WTC11 (cell line): ENCODE results near the gene ATP11A. TPM values are rescaled to one million over a fixed set of nuclear protein-coding genes. Genes with fewer than 3 reads are reported as not detected.
A peak's percentile ranks its signal among the peaks of the same experiment; 100 is the strongest.

Experiments used
- ATAC-seq: fragments of 200-7000 bp; cut with Tn5 transposase; 2 replicates; pipeline ENCODE4 v1.10.0; 2021; ENCODE audit warnings: mild to moderate bottlenecking, moderate library complexity
- CTCF ChIA-PET: fragments of 300-600 bp; sonication (Branson Sonifier 250); formaldehyde crosslinking; loops from one replicate; lab custom pipeline; 2021; ENCODE audit warnings: antibody characterized with exemption; lab: Charles Lee
- POLR2A ChIA-PET: fragments of 350-600 bp; sonication (Branson Sonifier 250); formaldehyde crosslinking; loops from one replicate; lab custom pipeline; 2021; ENCODE audit warnings: antibody characterized with exemption; lab: Charles Lee
- DNase-seq: peaks from one replicate; pipeline ENCODE4 v3.0.0; 2021; ENCODE audit warnings: low spot score
- H3K27ac Mint-ChIP-seq: 2 replicates; pipeline ENCODE4 v1.8.0; 2021; ENCODE audit warnings: mixed read lengths
- H3K27me3 Mint-ChIP-seq: 2 replicates; pipeline ENCODE4 v1.8.0; 2021; ENCODE audit warnings: low read depth, mild to moderate bottlenecking, moderate library complexity, mixed read lengths
- H3K36me3 Mint-ChIP-seq: 2 replicates; pipeline ENCODE4 v1.8.0; 2021; ENCODE audit warnings: mixed read lengths
- H3K4me1 Mint-ChIP-seq: 2 replicates; pipeline ENCODE4 v1.8.0; 2022; ENCODE audit warnings: mixed read lengths
- H3K4me3 Mint-ChIP-seq: 2 replicates; pipeline ENCODE4 v1.8.0; 2021; ENCODE audit warnings: mild to moderate bottlenecking, moderate library complexity, mixed read lengths
- H3K9me3 Mint-ChIP-seq: 2 replicates; pipeline ENCODE4 v1.8.0; 2021; ENCODE audit warnings: mixed read lengths
- CREB1 ChIP-seq: sonication (generic); formaldehyde crosslinking; IDR thresholded peaks from 2 replicates; pipeline ENCODE4 v1.8.0; 2023; ENCODE audit warnings: mild to moderate bottlenecking, missing genetic modification reagents
- FOXJ3 ChIP-seq: sonication (generic); formaldehyde crosslinking; IDR thresholded peaks from 2 replicates; pipeline ENCODE4 v1.9.0; 2021; ENCODE audit warnings: missing genetic modification reagents, mild to moderate bottlenecking, borderline replicate concordance
- GABPB1 ChIP-seq: sonication (generic); formaldehyde crosslinking; IDR thresholded peaks from 2 replicates; pipeline ENCODE4 v1.8.1; 2023; ENCODE audit warnings: mild to moderate bottlenecking, missing genetic modification reagents
- GRHL2 ChIP-seq: fragments of 250-450 bp; sonication (Bioruptor Pico); IDR thresholded peaks from 2 replicates; pipeline ENCODE4 v1.8.0; 2022; ENCODE audit warnings: mild to moderate bottlenecking, moderate library complexity; ENCODE audit not compliant: insufficient replicate concordance, severe bottlenecking
- RELA ChIP-seq: sonication (generic); formaldehyde crosslinking; IDR thresholded peaks from 2 replicates; pipeline ENCODE4 v1.8.1; 2022; ENCODE audit warnings: missing genetic modification reagents, mild to moderate bottlenecking, borderline replicate concordance
- TP53 ChIP-seq: sonication (generic); formaldehyde crosslinking; IDR thresholded peaks from 2 replicates; pipeline ENCODE4 v1.8.1; 2023; ENCODE audit warnings: mild to moderate bottlenecking, missing genetic modification reagents
- ZNF121 ChIP-seq: sonication (generic); formaldehyde crosslinking; IDR thresholded peaks from 2 replicates; pipeline ENCODE4 v1.8.0; 2023; ENCODE audit warnings: missing genetic modification reagents
- total RNA-seq: library from RNA; stranded (reverse); gene quantifications from 3 replicates; pipeline ENCODE4 v1.2.3, GENCODE V29; 2021
- TF ChIP-seq, protein P1 (sequence below): sonication (generic); formaldehyde crosslinking; IDR thresholded peaks from 2 replicates; pipeline ENCODE4 v1.8.0; 2023; ENCODE audit warnings: missing genetic modification reagents, mild to moderate bottlenecking, borderline replicate concordance
- TF ChIP-seq, protein P2 (sequence below): sonication (generic); formaldehyde crosslinking; IDR thresholded peaks from 2 replicates; pipeline ENCODE4 v1.8.0; 2022; ENCODE audit warnings: missing genetic modification reagents
- TF ChIP-seq, protein P3 (sequence below): sonication (generic); formaldehyde crosslinking; conservative IDR thresholded peaks from 2 replicates; pipeline ENCODE4 v1.8.1; 2022; ENCODE audit warnings: mild to moderate bottlenecking, missing genetic modification reagents
- TF ChIP-seq, protein P4 (sequence below): sonication (generic); formaldehyde crosslinking; IDR thresholded peaks from 2 replicates; pipeline ENCODE4 v1.8.1; 2023; ENCODE audit warnings: mild to moderate bottlenecking, missing genetic modification reagents
- TF ChIP-seq, protein P5 (sequence below): sonication (generic); formaldehyde crosslinking; conservative IDR thresholded peaks from 2 replicates; pipeline ENCODE4 v1.8.1; 2023; ENCODE audit warnings: mild to moderate bottlenecking, low read depth, missing genetic modification reagents, moderate library complexity
- TF ChIP-seq, protein P6 (sequence below): sonication (generic); formaldehyde crosslinking; IDR thresholded peaks from 2 replicates; pipeline ENCODE4 v1.8.1; 2022; ENCODE audit warnings: low read depth, mild to moderate bottlenecking, moderate library complexity, missing genetic modification reagents, borderline replicate concordance
- TF ChIP-seq, protein P7 (sequence below): fragments of 250-450 bp; sonication (Bioruptor Pico); IDR thresholded peaks from 2 replicates; pipeline ENCODE4 v1.9.0; 2021; ENCODE audit warnings: mild to moderate bottlenecking

The ATP11A gene
- total RNA-seq, 1 experiment from 2014 or later = 100 TPM

DNA sequence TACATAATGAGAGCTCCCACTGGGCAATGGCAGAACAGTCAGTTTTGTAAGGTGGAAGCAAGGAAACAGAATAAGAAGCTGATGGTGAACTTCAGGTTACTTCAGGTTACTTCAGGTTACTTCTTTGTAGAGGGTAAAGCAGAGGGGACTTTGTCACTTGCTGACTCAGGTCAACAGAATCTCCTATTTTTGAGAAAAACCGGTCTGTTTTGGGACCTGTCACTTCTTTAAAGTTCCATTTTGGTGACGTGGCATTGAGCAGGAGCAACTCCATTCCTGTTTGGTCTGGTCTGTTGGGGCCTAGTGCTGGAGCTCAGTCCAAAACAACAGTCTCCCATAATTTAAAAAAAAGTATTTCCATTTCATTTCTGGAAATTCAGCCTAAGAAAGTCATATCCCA, 29.7 kb downstream of the ATP11A start (continued):
- TF ChIP-seq, protein P1, sequence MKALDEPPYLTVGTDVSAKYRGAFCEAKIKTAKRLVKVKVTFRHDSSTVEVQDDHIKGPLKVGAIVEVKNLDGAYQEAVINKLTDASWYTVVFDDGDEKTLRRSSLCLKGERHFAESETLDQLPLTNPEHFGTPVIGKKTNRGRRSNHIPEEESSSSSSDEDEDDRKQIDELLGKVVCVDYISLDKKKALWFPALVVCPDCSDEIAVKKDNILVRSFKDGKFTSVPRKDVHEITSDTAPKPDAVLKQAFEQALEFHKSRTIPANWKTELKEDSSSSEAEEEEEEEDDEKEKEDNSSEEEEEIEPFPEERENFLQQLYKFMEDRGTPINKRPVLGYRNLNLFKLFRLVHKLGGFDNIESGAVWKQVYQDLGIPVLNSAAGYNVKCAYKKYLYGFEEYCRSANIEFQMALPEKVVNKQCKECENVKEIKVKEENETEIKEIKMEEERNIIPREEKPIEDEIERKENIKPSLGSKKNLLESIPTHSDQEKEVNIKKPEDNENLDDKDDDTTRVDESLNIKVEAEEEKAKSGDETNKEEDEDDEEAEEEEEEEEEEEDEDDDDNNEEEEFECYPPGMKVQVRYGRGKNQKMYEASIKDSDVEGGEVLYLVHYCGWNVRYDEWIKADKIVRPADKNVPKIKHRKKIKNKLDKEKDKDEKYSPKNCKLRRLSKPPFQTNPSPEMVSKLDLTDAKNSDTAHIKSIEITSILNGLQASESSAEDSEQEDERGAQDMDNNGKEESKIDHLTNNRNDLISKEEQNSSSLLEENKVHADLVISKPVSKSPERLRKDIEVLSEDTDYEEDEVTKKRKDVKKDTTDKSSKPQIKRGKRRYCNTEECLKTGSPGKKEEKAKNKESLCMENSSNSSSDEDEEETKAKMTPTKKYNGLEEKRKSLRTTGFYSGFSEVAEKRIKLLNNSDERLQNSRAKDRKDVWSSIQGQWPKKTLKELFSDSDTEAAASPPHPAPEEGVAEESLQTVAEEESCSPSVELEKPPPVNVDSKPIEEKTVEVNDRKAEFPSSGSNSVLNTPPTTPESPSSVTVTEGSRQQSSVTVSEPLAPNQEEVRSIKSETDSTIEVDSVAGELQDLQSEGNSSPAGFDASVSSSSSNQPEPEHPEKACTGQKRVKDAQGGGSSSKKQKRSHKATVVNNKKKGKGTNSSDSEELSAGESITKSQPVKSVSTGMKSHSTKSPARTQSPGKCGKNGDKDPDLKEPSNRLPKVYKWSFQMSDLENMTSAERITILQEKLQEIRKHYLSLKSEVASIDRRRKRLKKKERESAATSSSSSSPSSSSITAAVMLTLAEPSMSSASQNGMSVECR (CRISPR knock-in tag) = no peak
- TF ChIP-seq FOXJ3 = no peak

DNA sequence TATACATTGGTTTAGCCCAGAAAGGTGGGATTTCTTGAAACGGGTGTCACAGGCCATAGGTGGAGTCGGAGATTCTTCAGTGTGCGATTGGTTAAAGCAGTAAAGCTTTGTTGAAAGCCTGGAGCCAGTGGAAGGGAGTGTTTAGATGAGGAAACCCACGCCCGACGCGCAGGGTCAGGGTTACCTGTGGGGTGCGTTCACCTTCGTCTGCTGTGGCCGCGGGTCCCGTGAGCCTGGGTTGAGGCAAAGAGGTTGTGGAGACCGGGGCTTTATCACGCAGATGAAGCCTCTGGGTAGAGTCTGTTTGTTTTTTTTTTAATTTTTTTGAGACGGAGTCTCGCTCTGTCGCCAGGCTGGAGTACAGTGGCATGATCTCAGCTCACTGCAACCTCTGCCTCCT, 30.4 kb downstream of the ATP11A start:
- Mint-ChIP-seq H3K9me3 (no peaks in the 10 kb centered on the region), H3K27me3 (no peaks in the 10 kb centered on the region), H3K27ac (peak overlapping the region; percentile 89), H3K36me3 (peaks cover 16% of the 10 kb centered on the region), H3K4me1 (peaks cover 90% of the 10 kb centered on the region), H3K4me3 (no peak overlapping the region)
- ChIA-PET CTCF (no interaction called here), POLR2A (no interaction called here)
- TF ChIP-seq, protein P2, sequence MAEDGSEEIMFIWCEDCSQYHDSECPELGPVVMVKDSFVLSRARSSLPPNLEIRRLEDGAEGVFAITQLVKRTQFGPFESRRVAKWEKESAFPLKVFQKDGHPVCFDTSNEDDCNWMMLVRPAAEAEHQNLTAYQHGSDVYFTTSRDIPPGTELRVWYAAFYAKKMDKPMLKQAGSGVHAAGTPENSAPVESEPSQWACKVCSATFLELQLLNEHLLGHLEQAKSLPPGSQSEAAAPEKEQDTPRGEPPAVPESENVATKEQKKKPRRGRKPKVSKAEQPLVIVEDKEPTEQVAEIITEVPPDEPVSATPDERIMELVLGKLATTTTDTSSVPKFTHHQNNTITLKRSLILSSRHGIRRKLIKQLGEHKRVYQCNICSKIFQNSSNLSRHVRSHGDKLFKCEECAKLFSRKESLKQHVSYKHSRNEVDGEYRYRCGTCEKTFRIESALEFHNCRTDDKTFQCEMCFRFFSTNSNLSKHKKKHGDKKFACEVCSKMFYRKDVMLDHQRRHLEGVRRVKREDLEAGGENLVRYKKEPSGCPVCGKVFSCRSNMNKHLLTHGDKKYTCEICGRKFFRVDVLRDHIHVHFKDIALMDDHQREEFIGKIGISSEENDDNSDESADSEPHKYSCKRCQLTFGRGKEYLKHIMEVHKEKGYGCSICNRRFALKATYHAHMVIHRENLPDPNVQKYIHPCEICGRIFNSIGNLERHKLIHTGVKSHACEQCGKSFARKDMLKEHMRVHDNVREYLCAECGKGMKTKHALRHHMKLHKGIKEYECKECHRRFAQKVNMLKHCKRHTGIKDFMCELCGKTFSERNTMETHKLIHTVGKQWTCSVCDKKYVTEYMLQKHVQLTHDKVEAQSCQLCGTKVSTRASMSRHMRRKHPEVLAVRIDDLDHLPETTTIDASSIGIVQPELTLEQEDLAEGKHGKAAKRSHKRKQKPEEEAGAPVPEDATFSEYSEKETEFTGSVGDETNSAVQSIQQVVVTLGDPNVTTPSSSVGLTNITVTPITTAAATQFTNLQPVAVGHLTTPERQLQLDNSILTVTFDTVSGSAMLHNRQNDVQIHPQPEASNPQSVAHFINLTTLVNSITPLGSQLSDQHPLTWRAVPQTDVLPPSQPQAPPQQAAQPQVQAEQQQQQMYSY (CRISPR knock-in tag) = no peak
- TF ChIP-seq ZNF121 (CRISPR knock-in tag) = no peak
- TF ChIP-seq, protein P3, sequence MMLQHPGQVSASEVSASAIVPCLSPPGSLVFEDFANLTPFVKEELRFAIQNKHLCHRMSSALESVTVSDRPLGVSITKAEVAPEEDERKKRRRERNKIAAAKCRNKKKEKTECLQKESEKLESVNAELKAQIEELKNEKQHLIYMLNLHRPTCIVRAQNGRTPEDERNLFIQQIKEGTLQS = no peak
- no peak for TF ChIP-seq GRHL2 (CRISPR knock-in tag)
- TF ChIP-seq RELA = no peak
- TF ChIP-seq, protein P4, sequence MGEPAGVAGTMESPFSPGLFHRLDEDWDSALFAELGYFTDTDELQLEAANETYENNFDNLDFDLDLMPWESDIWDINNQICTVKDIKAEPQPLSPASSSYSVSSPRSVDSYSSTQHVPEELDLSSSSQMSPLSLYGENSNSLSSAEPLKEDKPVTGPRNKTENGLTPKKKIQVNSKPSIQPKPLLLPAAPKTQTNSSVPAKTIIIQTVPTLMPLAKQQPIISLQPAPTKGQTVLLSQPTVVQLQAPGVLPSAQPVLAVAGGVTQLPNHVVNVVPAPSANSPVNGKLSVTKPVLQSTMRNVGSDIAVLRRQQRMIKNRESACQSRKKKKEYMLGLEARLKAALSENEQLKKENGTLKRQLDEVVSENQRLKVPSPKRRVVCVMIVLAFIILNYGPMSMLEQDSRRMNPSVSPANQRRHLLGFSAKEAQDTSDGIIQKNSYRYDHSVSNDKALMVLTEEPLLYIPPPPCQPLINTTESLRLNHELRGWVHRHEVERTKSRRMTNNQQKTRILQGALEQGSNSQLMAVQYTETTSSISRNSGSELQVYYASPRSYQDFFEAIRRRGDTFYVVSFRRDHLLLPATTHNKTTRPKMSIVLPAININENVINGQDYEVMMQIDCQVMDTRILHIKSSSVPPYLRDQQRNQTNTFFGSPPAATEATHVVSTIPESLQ (CRISPR knock-in tag) = no peak
- TF ChIP-seq, protein P5, sequence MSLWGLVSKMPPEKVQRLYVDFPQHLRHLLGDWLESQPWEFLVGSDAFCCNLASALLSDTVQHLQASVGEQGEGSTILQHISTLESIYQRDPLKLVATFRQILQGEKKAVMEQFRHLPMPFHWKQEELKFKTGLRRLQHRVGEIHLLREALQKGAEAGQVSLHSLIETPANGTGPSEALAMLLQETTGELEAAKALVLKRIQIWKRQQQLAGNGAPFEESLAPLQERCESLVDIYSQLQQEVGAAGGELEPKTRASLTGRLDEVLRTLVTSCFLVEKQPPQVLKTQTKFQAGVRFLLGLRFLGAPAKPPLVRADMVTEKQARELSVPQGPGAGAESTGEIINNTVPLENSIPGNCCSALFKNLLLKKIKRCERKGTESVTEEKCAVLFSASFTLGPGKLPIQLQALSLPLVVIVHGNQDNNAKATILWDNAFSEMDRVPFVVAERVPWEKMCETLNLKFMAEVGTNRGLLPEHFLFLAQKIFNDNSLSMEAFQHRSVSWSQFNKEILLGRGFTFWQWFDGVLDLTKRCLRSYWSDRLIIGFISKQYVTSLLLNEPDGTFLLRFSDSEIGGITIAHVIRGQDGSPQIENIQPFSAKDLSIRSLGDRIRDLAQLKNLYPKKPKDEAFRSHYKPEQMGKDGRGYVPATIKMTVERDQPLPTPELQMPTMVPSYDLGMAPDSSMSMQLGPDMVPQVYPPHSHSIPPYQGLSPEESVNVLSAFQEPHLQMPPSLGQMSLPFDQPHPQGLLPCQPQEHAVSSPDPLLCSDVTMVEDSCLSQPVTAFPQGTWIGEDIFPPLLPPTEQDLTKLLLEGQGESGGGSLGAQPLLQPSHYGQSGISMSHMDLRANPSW (CRISPR knock-in tag) = no peak
- TF ChIP-seq, protein P6, sequence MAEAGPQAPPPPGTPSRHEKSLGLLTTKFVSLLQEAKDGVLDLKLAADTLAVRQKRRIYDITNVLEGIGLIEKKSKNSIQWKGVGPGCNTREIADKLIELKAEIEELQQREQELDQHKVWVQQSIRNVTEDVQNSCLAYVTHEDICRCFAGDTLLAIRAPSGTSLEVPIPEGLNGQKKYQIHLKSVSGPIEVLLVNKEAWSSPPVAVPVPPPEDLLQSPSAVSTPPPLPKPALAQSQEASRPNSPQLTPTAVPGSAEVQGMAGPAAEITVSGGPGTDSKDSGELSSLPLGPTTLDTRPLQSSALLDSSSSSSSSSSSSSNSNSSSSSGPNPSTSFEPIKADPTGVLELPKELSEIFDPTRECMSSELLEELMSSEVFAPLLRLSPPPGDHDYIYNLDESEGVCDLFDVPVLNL = no peak
- no peak for TF ChIP-seq CREB1 (CRISPR knock-in tag)
- no peak for TF ChIP-seq TP53 (CRISPR knock-in tag)
- no peak for TF ChIP-seq GABPB1 (CRISPR knock-in tag)
- TF ChIP-seq, protein P7, sequence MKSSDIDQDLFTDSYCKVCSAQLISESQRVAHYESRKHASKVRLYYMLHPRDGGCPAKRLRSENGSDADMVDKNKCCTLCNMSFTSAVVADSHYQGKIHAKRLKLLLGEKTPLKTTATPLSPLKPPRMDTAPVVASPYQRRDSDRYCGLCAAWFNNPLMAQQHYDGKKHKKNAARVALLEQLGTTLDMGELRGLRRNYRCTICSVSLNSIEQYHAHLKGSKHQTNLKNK (CRISPR knock-in tag) = no peak
- no peak for ATAC-seq
- DNase-seq = no peak
